NCI-H2171 (cell line): ENCODE results near the gene CCSER2.
"Not testable (repeated sequence)": the region's sequence is repeated elsewhere in the genome, so short reads cannot be mapped to it uniquely, and the experiment has no call there.

Source experiments
- DNase-seq: peaks from one replicate; lab custom pipeline; 2025; lab: John Stamatoyannopoulos, UW

CCSER2 gene

GRCh38 chr10:84347575-84348002, 19.2 kb downstream of the CCSER2 start:
- DNase-seq: not testable (repeated sequence)

GRCh38 chr10:84348447-84348846, 20.1 kb downstream of the CCSER2 start:
- DNase-seq: no peak

- no peak for DNase-seq
Observed at GRCh38 chr10:84348860-84349259, 20.5 kb downstream of the CCSER2 start.

GRCh38 chr10:84352251-84352842, 24.0 kb downstream of the CCSER2 start:
- DNase-seq: no peak

- DNase-seq: no peak
Observed at GRCh38 chr10:84353052-84353803, 24.8 kb downstream of the CCSER2 start.

GRCh38 chr10:84354623-84355022, 26.2 kb downstream of the CCSER2 start:
- no peak for DNase-seq

GRCh38 chr10:84355106-84355505, 26.7 kb downstream of the CCSER2 start:
- no peak for DNase-seq

GRCh38 chr10:84356928-84357327, 28.5 kb downstream of the CCSER2 start:
- no peak for DNase-seq

GRCh38 chr10:84358743-84359142, 30.4 kb downstream of the CCSER2 start:
- no peak for DNase-seq

- DNase-seq: no peak
Observed at GRCh38 chr10:84360637-84361365, 32.4 kb downstream of the CCSER2 start.

GRCh38 chr10:84365335-84365881, 37.0 kb downstream of the CCSER2 start:
- DNase-seq: no peak

- DNase-seq: no peak
Observed at GRCh38 chr10:84366041-84366440, 37.7 kb downstream of the CCSER2 start.

GRCh38 chr10:84367256-84367655, 38.9 kb downstream of the CCSER2 start:
- DNase-seq: no peak

- DNase-seq: no peak
Observed at GRCh38 chr10:84368828-84369227, 40.4 kb downstream of the CCSER2 start.

GRCh38 chr10:84370283-84370682, 41.9 kb downstream of the CCSER2 start:
- DNase-seq: no peak

- no peak for DNase-seq
Observed at GRCh38 chr10:84371944-84372343, 43.6 kb downstream of the CCSER2 start.

GRCh38 chr10:84373000-84373399, 44.6 kb downstream of the CCSER2 start:
- DNase-seq: no peak

GRCh38 chr10:84374455-84374854, 46.1 kb downstream of the CCSER2 start:
- DNase-seq: no peak

GRCh38 chr10:84375011-84375410, 46.6 kb downstream of the CCSER2 start:
- DNase-seq: peak; percentile 4

GRCh38 chr10:84375881-84376280, 47.5 kb downstream of the CCSER2 start:
- no peak for DNase-seq

- no peak for DNase-seq
Observed at GRCh38 chr10:84388148-84388547, 59.8 kb downstream of the CCSER2 start.

- no peak for DNase-seq
Observed at GRCh38 chr10:84390364-84390763, 62.0 kb downstream of the CCSER2 start.

GRCh38 chr10:84391326-84391725, 62.9 kb downstream of the CCSER2 start:
- no peak for DNase-seq
